ENCODE measurements around the gene FGGY. TPM values are rescaled to one million over a fixed set of nuclear protein-coding genes. Genes with fewer than 3 reads are reported as not detected.

Gene FGGY
- total RNA-seq, 1 donor from 2014 or later, result 24.3 TPM

GRCh38 chr1:59696421-59697115, 399.7 kb downstream of the FGGY start:
- TF ChIP-seq, protein P1, sequence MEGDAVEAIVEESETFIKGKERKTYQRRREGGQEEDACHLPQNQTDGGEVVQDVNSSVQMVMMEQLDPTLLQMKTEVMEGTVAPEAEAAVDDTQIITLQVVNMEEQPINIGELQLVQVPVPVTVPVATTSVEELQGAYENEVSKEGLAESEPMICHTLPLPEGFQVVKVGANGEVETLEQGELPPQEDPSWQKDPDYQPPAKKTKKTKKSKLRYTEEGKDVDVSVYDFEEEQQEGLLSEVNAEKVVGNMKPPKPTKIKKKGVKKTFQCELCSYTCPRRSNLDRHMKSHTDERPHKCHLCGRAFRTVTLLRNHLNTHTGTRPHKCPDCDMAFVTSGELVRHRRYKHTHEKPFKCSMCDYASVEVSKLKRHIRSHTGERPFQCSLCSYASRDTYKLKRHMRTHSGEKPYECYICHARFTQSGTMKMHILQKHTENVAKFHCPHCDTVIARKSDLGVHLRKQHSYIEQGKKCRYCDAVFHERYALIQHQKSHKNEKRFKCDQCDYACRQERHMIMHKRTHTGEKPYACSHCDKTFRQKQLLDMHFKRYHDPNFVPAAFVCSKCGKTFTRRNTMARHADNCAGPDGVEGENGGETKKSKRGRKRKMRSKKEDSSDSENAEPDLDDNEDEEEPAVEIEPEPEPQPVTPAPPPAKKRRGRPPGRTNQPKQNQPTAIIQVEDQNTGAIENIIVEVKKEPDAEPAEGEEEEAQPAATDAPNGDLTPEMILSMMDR (conservative IDR thresholded peaks at IDR 0.05; ENCODE audit: low read depth, low read length), result no peak
- H3K4me3 ChIP-seq (ENCODE audit: low read depth, low read length), result no peak overlapping the region
- DNase-seq (ENCODE audit: low read depth), result no peak

- no peak for DNase-seq (ENCODE audit: low read depth)
- no peak overlapping the region for H3K4me3 ChIP-seq (ENCODE audit: low read depth, low read length)
- TF ChIP-seq, protein P1 (conservative IDR thresholded peaks at IDR 0.05; ENCODE audit: low read depth, low read length), result no peak
These were observed 400.4 kb downstream of the FGGY start for GRCh38 chr1:59697150-59697800.

DNA sequence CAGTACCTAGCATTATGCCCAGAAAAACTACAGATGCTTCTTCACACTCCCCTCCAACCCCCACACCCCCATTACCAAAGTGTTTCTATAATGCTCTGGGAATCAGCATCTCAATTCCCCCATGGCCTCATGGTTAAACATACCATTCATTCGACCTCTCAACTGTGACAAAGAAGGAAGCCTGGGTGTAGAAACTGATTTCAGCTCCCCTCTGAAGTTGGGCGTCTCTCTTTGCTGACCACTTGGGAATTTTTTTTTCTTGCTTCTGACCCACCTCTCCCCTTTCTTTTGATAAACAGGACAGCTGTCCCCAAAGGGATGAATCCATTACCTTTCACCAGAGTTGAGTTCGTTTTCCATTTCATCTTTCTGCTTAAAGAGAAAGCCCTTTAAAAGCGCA, 401.5 kb downstream of the FGGY start:
- TF ChIP-seq, protein P1 (conservative IDR thresholded peaks at IDR 0.05; ENCODE audit: low read depth, low read length), result no peak
- H3K4me3 ChIP-seq (ENCODE audit: low read depth, low read length), result no peak overlapping the region
- DNase-seq (ENCODE audit: low read depth), result no peak

- DNase-seq (ENCODE audit: low read depth), result no peak
- no peak overlapping the region for H3K4me3 ChIP-seq (ENCODE audit: low read depth, low read length)
- TF ChIP-seq, protein P1 (conservative IDR thresholded peaks at IDR 0.05; ENCODE audit: low read depth, low read length), result peak; percentile 96
These were observed 402.4 kb downstream of the FGGY start for GRCh38 chr1:59699227-59699847.

GRCh38 chr1:59701376-59701775, 404.5 kb downstream of the FGGY start:
- H3K4me3 ChIP-seq (ENCODE audit: low read depth, low read length), result no peak overlapping the region
- no peak for DNase-seq (ENCODE audit: low read depth)
- TF ChIP-seq, protein P1 (conservative IDR thresholded peaks at IDR 0.05; ENCODE audit: low read depth, low read length), result no peak

DNA sequence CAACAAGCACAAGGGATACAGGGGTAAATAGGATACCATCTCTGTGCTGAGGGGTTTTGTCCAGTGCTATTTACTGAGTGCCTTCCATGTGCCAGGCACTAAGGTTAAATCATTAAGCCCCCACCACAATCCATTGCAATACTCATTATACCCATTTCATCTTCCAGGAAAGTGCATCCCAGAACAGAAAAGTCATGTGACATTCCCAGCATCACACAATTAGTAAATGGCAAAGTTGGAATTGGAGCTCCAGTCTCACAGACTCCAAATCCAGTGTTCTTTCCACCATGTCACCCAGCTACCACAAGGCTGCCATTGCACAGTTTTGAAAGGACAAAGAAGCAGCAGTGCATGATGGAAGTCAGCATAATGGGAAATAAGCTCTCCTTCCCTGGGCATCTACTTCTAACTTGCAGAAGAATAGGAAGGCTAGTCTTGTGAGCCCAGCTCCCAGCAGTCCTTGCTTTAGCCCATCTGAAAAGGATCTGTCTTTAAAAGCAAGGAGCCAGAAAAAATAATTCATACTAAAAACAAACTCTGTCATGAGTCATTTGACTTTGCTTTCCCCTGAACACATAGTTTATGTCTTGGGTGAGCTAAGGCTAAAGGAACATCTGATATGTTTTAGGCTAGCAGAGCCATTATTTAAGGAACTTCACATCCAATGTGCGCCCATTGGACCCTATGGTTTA, 406.5 kb downstream of the FGGY start:
- TF ChIP-seq, protein P1 (conservative IDR thresholded peaks at IDR 0.05; ENCODE audit: low read depth, low read length), result no peak
- DNase-seq (ENCODE audit: low read depth), result no peak
- no peak overlapping the region for H3K4me3 ChIP-seq (ENCODE audit: low read depth, low read length)
